NCI-H1417 treated with DMSO at 0.1 percent for 48 hours (cell line): Measurements from ENCODE around the gene ULK3.

ENCODE experiments used
- DNase-seq: peaks from one replicate; lab custom pipeline; 2025; lab: John Stamatoyannopoulos, UW

Gene ULK3

DNA sequence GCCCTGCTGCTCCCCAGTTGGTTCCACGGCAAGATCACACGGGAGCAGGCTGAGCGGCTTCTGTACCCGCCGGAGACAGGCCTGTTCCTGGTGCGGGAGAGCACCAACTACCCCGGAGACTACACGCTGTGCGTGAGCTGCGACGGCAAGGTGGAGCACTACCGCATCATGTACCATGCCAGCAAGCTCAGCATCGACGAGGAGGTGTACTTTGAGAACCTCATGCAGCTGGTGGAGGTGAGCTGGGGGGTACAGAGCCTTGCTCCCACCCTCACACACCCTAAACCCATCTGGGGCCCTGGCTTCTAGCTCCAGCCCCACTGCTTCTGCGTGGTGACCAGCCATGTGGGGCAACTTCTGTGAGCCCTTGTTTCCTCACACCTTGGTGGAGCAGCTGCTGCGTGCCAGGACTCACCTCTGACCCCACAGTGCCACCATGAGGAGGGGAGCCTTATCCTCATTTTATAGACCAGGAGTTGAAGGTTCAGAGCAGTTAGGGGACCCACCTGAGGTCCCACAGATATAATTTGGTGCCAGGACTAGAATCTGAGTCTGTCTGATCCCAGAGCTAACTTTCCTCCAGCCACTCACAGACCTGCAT lies 43.6 kb downstream of the ULK3 start:
- DNase-seq = no peak

- no peak for DNase-seq
Observed at GRCh38 chr15:74798388-74799254, 44.3 kb downstream of the ULK3 start.

DNA sequence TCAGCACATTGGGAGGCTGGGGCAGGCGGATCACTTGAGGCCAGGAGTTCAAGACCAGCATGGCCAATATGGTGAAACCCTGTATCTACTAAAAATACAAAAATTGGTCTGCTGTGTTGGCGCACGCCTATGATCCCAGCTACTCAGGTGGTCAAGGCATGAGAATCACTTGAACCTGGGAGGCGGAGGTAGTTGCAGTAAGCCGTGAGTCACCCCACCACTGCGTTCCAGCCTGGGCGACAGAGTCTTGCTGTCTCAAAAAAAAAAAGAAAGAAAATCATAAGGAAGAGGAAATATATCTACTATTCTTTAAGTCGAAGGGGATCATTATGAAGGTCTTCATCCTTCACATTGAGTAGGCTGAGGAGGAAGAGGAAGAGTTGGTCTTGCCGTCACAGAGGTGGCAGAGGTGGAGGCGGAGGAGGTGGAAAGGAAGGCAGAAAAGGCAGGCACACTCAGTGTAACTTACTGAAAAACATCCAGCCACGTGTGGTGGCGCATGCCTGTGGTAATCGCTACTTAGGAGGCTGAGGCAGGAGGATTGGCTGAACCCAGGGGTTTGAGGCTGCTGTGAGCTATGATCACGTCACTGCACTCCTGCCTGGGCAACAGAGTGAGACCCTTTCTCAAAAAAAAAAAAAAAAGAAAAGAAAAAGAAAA lies 46.9 kb downstream of the ULK3 start:
- no peak for DNase-seq

- no peak for DNase-seq
Observed at GRCh38 chr15:74794970-74795349, 48.0 kb downstream of the ULK3 start.

DNA sequence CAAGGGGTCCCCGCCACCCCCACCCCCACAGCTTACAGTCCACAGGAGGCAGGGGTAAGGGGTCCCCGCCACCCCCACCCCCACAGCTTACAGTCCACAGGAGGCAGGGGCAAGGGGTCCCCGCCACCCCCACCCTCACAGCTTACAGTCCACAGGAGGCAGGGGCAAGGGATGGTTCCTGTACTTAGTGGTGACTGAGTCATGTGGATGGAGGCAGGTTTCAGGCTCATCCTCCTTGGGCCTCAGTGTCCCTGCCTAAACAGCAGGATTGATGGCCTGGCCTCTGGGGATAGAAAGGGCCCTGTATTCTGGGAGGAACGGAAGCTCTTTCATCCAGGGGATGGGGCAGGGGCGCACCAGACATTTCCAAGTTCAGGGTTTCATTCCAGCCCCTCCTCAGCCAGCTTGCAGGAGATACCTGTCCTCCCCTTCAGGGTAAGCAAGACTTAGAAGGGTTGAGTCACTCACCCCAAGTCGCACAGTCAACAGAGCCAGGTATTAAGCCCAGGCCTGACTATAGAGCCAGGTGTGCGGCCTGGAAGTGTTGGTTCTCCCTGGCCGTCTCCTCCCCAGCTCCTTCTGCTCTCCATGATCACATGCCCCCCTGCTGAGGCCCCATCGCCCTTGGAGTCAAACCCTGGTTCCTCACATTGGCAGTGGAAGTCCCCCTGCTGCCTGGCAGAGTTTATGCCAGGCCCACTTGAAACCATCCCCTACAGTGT lies 48.5 kb downstream of the ULK3 start:
- DNase-seq = no peak

DNA sequence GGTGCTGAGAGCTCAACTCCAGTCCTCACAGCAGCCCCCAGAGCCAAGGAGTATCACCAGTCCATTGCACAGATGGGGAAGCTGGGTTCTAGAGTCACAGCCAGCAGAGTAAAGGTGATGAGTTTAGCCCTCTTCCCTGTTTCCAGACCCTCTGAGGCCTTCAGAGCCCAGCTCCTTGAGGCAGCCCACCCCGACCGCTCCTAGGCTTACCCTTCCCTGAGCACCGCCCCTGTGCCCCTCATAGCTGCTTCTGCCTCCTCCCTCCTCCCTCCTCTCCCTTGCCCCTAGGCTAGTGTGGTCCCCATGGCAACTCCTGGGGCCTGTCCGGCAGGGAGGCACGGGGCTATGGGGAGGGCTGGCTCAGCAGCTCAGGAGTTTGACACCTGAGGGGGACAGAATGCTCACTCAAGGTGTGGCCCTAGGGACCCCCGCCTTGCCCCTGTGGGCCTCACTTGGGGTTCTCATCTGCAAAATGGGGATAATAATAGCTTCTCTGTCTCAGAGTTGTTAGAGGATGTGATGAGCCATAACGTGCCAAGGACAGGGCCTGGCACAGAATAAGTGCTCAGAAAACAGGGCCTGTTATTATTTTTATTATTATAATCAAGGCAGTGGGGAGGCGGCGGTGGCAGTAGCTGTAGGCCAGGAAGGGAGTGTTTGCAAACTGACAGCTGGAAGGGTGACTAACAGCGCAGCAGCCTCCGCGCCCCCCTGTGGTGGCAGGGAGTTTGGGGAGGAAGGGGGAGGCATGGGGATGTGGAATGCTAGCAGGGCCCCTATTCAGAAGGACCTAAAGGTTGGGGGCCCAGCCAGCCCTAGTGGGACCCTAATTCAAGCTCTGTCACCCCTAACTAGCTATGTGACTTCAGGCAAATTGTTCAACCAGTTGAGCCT lies 49.6 kb downstream of the ULK3 start:
- no peak for DNase-seq

DNA sequence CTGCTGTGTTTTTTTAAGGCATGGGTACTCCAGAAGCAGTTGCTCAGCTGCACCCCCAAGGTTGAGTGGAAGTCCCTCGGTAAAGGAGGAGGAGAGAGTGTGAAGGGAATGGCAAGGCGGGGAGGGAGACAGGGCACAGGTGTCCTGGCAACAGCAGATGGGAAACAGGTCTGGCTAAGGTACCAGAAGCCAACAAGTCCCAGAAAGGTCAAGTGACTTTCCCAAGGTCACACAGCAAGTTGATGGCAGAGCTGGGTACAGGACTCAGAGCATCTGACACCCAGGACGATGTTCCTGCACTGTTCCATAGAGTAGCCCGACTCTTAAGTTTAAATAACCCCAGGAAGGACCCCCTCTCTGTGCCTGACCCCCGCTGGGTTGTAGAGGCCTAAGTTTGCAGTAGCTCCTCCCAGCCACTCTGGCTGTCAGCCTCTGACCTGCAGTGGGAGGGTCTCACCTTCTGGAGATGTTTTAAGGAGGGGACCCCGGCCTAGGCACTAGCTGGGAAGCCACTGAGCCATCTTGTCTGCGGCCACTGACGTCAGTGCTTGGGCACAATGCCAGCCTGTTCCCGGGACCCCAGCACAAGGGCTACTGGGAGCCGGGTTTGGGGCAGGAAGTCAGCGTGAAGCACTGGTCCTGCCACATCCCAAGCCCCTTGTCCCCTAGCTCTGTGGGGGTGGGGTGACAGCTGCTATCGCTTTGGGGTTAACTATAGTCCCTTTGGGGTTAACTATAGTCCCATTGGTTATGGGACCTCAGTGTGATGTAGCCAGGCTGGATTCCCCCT lies 50.5 kb downstream of the ULK3 start:
- DNase-seq = no peak

- no peak for DNase-seq
Observed at GRCh38 chr15:74791667-74792066, 51.3 kb downstream of the ULK3 start.

GRCh38 chr15:74791007-74791406 lies 51.9 kb downstream of the ULK3 start:
- no peak for DNase-seq

GRCh38 chr15:74790080-74790916 lies 52.7 kb downstream of the ULK3 start:
- DNase-seq = no peak

GRCh38 chr15:74789741-74790079 lies 53.2 kb downstream of the ULK3 start:
- no peak for DNase-seq

GRCh38 chr15:74789171-74789631 lies 53.8 kb downstream of the ULK3 start:
- no peak for DNase-seq

DNA sequence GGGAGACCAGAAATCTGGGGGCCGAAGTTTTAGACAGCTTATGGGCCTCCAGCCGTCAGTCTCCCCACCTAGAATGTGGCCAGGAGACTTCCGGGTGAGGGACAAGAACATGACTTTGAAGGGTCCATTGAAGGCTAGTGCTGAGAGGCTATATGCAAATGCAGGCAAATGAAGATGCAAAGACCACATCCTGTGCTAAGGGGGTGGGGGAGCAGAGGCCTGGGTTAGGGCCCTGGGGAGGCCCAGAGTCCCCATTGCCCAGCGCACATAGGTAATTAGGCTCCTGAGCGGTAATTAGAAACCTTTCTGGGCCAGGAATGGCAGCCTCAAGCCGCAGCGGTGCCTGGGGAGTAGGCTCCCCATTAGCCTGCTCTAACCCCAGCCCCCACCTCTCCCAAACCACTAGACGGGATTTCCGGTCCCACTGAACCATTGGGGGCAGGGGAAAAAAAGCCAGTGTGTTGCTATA lies 54.2 kb downstream of the ULK3 start:
- no peak for DNase-seq

GRCh38 chr15:74788042-74788682 lies 54.8 kb downstream of the ULK3 start:
- DNase-seq = no peak

DNA sequence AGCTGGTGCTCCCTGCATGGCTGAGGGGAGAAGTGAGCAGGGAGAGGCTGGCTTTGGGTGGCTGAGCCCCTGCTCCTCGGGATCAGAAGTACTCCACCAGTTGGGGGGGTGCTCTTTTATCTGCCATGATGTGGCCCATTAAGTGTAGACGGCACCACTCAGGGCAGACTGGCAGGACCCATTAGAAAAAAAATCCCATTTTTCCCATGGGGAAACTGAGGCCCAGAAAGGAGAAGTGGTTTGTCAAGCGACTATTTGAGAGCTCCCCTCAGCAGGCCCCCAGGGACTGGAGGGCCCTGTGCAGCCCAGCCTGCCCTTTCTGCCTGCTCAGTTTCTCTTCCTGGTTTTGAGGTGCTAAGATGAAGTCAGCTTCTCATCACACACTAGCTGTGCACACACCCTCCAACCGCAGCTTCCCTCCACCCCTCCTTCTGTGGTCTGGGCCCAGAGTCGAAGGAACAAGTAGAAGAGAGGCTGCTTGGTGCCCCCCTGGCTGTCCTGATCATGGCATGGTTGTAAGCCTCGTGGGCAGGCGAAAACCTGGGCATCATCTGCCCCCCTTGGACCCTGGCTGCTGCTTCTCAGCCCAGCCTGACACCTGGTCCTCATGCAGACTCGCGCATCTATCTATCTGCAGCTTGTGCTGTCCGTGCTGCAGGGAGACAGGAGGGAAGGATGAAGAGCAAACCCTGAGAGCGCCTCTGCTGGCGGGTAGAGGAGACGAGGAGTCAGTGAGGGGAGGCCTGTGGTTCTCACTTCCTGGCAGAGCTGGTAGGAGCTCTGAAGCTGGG lies 55.5 kb downstream of the ULK3 start:
- no peak for DNase-seq

DNA sequence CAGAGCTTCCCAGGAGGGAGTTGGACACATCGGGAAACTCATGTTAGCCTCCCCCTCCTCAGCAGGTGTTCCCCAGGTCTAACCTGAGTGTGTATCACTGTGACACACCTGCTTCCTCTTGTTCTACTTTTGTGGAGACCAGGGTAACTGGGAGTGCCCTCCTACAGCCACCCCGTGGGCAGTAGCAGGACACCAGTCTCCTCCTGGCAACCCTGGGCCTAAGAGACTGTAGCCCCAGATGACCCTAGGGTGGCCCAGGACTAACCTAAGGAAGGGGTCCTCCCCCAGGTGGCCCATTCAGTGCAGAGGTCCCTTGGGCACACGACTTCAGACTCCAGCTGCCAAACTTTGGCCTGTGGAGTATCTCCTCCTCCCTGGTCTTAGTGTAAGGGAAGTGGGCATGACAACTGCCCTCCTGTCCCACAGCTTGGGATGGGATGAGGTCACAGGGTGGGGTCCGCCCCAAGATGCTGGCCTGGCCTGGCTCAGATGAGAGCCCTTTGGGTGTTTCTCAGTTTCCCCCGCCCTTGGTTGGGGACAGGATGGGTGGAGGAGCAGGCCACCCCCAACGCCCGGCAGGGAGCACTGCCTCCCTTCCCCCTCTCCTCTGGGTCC lies 56.3 kb downstream of the ULK3 start:
- DNase-seq = no peak
